GM21423 (cell line): ENCODE measurements around the gene IQGAP2.
A peak's percentile ranks its signal among the peaks of the same experiment; 100 is the strongest.

ENCODE experiments used
- ATAC-seq: cut with Tn5 transposase; IDR thresholded peaks from one replicate; pipeline ENCODE4 v1.9.1; 2021; ENCODE audit warnings: mild to moderate bottlenecking, moderate library complexity; ENCODE audit not compliant: unreplicated experiment

Gene IQGAP2

DNA sequence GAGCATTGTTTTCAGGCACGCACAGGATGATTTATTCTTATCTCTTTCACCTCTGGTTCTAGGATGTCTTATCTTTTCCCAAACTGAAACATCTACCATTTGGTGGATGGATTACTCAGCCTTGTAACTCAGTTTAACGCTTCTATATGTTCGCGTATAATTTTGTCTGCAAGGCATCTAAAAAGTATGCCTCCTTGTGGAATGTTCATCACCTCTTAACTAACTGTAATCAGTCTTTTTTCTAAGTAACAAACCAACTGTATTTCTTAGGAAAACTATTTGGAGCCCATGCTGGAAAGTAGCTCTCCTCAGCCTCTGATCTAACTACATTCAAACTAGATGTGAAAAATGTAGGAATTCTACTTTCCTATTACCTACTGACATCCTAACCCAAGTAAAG is 231.6 kb downstream of the IQGAP2 start:
- ATAC-seq: no peak

DNA sequence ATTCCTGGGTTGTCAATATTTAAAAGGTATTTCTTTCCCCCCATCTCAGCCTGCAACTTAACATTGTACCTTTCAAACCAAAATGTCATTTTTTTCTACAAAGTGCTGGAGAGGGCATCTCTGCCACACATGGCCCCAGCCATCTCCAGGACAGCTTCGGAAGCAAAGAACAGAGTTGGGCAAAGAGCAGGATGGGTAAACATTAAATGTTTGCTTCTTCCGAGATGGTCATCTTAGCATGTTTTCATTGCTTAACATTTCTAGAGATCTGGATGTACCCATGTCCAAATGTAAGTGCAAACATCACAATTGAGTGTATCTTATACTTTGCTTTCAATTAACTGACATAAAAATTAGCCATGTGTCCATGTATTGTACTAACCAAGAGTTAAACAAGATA is 234.4 kb downstream of the IQGAP2 start:
- ATAC-seq: no peak

- no peak for ATAC-seq
These were observed 235.4 kb downstream of the IQGAP2 start for GRCh38 chr5:76638479-76638878.

GRCh38 chr5:76641514-76642120 is 238.5 kb downstream of the IQGAP2 start:
- no peak for ATAC-seq

GRCh38 chr5:76642390-76643040 is 239.4 kb downstream of the IQGAP2 start:
- no peak for ATAC-seq

GRCh38 chr5:76643371-76643770 is 240.3 kb downstream of the IQGAP2 start:
- no peak for ATAC-seq

DNA sequence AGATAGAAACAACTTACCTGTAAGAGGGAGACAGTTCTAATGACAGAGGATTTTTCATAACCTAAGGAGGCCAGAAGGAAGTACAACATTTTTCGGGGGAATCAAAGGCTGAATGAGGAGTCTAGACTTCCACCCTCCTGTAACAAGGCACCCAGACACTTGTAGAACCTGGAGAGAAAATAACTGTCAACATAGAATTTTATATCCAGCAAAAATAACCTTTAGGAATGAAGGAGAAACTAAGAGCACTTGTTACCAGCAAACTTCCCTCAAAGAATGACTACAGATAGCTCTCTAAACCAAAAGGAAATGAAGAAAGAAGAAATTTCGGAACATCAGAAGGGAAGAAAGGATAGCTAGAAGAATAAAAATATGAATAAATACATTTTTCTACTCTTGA is 246.1 kb downstream of the IQGAP2 start:
- no peak for ATAC-seq

DNA sequence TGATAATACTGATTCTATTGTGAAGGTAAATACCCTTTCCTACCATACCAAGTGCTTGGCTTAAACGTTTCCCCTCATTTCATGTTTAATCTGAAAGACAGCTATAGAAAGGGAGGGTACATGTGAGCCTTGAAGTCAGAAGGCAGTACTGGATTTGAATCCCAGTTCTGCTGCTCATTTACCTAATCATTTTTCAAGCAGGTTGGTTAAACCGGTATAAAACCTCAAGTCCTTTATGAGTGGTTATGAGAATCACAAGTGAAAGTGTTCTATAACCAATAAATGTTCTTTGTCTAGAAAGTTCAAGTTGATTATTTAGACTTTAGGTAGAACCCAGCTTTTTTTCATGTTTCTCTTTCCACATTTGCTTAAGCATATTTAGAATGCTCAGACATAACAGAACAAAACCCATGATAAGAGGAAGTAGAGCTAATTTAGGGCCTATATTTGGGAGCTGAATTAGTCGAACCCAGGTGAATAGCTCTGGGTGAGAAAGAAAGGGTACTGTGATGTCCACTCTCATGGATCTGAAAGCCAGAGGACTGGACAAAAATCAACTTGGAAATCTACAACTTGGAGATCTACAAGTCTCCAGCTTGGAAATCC is 249.8 kb downstream of the IQGAP2 start:
- ATAC-seq: no peak

- ATAC-seq: no peak
These were observed 254.0 kb downstream of the IQGAP2 start for GRCh38 chr5:76657091-76657490.

- no peak for ATAC-seq
These were observed 254.7 kb downstream of the IQGAP2 start for GRCh38 chr5:76657683-76658311.

DNA sequence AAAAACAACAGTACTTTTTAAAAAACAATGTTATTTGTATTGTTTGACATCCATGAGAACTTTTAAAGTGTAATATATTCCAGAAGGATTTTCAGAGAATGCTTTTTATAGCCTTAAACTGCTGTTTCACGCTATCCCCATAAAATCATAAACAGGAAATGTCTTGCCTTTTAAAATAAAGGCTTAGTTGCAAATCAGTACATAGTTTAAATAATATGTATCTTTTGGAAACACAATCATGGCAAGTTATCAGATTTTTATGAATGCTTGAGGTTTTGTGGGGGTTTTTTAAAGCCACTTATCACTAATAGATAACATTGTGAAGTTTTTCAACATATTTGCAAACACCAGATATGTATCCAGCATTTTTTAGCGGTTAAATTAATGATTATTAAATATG is 257.3 kb downstream of the IQGAP2 start:
- ATAC-seq: no peak

GRCh38 chr5:76662521-76662920 is 259.4 kb downstream of the IQGAP2 start:
- ATAC-seq: no peak

DNA sequence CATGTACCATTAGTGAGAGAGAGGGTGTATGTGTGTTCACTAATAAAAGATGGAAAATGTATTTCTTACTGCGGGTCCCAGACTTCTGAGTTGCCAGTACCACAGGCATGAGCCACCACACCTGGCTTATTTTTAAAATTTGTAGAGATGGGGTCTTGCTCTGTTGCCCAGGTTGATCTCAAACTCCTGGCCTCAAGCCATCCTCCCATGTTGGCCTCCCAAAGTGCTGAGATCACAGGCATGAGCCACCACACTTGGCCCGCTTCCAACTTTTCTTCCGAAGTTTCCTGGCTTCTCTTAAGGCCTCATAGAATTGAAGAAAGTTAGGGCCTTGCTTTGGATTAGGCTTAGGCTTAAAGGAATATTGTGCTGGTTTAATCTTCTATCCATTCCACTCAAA is 260.5 kb downstream of the IQGAP2 start:
- no peak for ATAC-seq

DNA sequence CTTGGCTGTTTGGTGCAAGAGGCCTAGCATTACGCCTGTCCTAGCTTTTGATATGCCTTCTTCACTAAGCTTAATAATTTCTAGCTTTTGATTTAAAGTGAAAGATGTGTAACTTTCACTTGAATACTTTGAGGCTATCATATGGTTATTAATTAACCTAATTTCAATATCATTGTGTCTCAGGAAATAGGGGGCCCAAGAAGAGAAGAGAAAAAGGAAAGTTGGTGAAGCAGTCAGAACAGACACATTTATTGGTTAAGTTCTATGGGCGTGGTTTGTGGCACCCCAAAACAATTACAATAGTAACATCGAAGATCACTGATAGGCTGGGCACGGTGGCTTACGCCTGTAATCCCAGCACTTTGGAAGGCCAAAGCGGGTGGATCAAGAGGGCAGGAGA is 261.0 kb downstream of the IQGAP2 start:
- peak; percentile 62 for ATAC-seq

DNA sequence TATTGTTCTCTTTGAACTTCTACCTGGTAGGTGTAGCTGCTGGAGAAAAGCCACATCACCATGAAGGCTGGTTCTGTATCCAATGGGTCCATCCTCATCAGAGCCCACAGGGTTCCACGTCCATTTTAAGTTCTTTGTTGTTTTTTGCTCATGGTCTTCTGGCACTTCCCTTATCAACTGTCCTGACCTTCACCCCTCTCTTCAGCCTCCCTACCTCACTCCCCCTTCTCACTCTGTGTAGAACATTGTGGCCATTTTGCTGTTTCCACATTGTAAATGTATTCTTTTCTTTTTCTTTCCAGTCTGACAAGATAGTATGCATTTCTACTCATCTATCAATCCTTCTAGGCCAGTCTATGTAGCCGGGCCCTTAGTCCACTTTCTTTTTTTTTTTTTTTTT is 264.4 kb downstream of the IQGAP2 start:
- ATAC-seq: no peak

DNA sequence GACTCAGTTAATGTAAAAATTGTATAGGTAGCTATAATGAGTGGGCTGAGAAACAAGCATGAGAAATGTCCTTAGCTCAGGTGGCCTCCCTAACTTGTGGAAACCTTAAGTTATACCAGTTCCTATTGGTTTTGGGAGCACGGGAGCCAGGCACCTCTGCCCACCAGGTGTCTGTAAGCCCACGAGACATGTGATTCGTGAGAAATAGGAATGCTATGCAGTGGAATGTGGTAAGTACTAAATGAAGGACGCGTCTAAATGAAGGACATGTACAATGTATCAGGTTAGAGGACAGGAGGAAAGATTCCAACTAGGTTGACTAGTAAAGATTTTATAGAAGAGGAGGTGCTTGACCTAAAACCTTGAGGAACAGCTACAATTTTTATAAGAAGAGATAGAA is 266.2 kb downstream of the IQGAP2 start:
- ATAC-seq: no peak

GRCh38 chr5:76670508-76670907 is 267.4 kb downstream of the IQGAP2 start:
- no peak for ATAC-seq

DNA sequence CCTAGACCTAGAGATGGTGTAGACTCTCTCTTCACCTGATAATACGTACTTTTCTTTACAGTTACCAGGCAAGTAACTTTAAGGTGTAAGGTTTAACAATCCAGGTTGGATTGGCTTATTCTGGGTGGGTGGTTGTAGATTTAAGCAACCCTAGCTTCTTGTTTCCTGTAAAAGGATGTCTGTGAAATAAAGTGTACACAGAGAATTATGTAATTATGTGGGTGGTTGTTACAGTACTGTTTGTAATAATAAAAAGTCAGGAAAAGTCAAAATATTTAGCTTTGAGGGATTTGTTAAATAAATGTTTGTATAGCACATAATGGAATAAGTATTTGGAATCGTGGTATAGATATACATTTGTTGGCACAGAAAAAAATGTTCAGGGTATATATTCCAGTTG is 269.2 kb downstream of the IQGAP2 start:
- ATAC-seq: no peak

DNA sequence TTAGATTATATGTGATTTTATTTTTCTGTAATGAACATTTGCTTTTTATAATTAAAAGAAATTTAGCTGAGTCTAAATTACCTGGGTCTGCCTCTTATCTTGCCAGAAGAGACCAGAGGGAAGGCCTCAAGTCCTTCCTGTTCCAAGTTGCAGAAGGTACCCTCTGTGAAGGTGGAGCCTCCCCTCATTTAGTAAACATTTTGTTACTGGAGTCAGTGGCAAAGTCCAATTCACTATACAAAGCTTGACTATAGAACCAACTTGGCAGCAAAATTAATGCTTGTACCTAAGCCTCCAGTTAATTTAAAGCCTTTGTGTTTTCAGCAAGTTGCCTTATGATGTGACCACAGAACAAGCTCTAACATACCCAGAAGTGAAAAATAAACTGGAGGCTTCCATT is 270.0 kb downstream of the IQGAP2 start:
- no peak for ATAC-seq

- no peak for ATAC-seq
These were observed 271.4 kb downstream of the IQGAP2 start for GRCh38 chr5:76674330-76675066.

DNA sequence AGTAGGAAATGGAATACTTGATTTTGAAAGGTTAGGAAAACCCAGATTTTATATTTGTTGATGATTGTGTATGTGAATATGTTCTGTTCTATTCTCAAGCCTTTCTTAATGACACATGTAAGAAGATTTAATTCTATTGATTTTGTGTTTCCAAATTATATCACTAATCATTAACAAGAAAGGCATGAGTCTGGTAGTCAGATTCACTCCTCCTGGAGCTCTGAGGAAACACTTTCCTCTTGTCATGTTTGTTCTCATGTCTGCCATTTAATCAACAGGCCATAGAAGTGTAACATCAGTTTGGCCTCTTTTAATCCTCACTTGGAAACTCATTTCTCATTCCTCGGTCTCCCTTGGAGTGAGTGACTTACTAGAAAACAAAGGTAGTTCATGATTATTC is 272.3 kb downstream of the IQGAP2 start:
- no peak for ATAC-seq
